Right kidney (tissue), 9 donors: ENCODE measurements around the gene DENND11.
A peak's percentile ranks its signal among the peaks of the same experiment; 100 is the strongest.

Experiments used
- DNase-seq: peaks from one replicate; pipeline ENCODE4 v3.0.0-alpha.2; 2016
- long read RNA-seq, 8 donors: transcript quantifications; one replicate each; lab custom pipeline, GENCODE V29; 2026

Gene DENND11
- long read RNA-seq, donor 1, full-length matches to known transcripts: 6 of 12 reads
- long read RNA-seq, donor 1, partial matches to known transcripts: 6 of 12 reads
- long read RNA-seq, donor 1, other reads (novel, unspliced or antisense): 0 of 12 reads
- long read RNA-seq, donor 2, full-length matches to known transcripts: 1 of 1 reads
- long read RNA-seq, donor 2, partial matches to known transcripts: 0 of 1 reads
- long read RNA-seq, donor 2, other reads (novel, unspliced or antisense): 0 of 1 reads
- long read RNA-seq, donor 3, full-length matches to known transcripts: 2 of 2 reads
- long read RNA-seq, donor 3, partial matches to known transcripts: 0 of 2 reads
- long read RNA-seq, donor 3, other reads (novel, unspliced or antisense): 0 of 2 reads
- long read RNA-seq, donor 4, full-length matches to known transcripts: 6 of 6 reads
- long read RNA-seq, donor 4, partial matches to known transcripts: 0 of 6 reads
- long read RNA-seq, donor 4, other reads (novel, unspliced or antisense): 0 of 6 reads
- long read RNA-seq, donor 5, full-length matches to known transcripts: 1 of 1 reads
- long read RNA-seq, donor 5, partial matches to known transcripts: 0 of 1 reads
- long read RNA-seq, donor 5, other reads (novel, unspliced or antisense): 0 of 1 reads
- long read RNA-seq, donor 6, full-length matches to known transcripts: 5 of 10 reads
- long read RNA-seq, donor 6, partial matches to known transcripts: 5 of 10 reads
- long read RNA-seq, donor 6, other reads (novel, unspliced or antisense): 0 of 10 reads
- long read RNA-seq, donor 7, full-length matches to known transcripts: 5 of 5 reads
- long read RNA-seq, donor 7, partial matches to known transcripts: 0 of 5 reads
- long read RNA-seq, donor 7, other reads (novel, unspliced or antisense): 0 of 5 reads
- long read RNA-seq, donor 8, full-length matches to known transcripts: 4 of 4 reads
- long read RNA-seq, donor 8, partial matches to known transcripts: 0 of 4 reads
- long read RNA-seq, donor 8, other reads (novel, unspliced or antisense): 0 of 4 reads

GRCh38 chr7:141702047-141702567 lies at the start of gene DENND11:
DENND11 (minus strand) TSS chr7:141702166; CDS start chr7:141702153, 13 bp downstream.
- DNase-seq: peak; percentile 69

GRCh38 chr7:141748396-141748795 lies 46.4 kb upstream of the DENND11 start:
- no peak for DNase-seq

GRCh38 chr7:141744131-141744530 lies 42.2 kb upstream of the DENND11 start:
- DNase-seq: no peak

GRCh38 chr7:141742229-141742628 lies 40.3 kb upstream of the DENND11 start:
- no peak for DNase-seq

GRCh38 chr7:141739250-141739649 lies 37.3 kb upstream of the DENND11 start:
- DNase-seq: no peak

- DNase-seq: no peak
These were observed 36.6 kb upstream of the DENND11 start for GRCh38 chr7:141738592-141739013.

GRCh38 chr7:141737836-141738591 lies 36.0 kb upstream of the DENND11 start, which contains the start of gene SSBP1:
SSBP1 (plus strand) TSS chr7:141738358; CDS start chr7:141739167, 809 bp downstream.
- DNase-seq: peak; percentile 96

- no peak for DNase-seq
These were observed 35.3 kb upstream of the DENND11 start for GRCh38 chr7:141737118-141737835.

GRCh38 chr7:141731476-141732149 lies 29.6 kb upstream of the DENND11 start:
- no peak for DNase-seq

GRCh38 chr7:141729020-141729419 lies 27.1 kb upstream of the DENND11 start:
- no peak for DNase-seq

GRCh38 chr7:141722529-141722928 lies 20.6 kb upstream of the DENND11 start:
- DNase-seq: no peak

- DNase-seq: no peak
These were observed 15.5 kb upstream of the DENND11 start for GRCh38 chr7:141717450-141717849.

GRCh38 chr7:141715794-141716689 lies 14.1 kb upstream of the DENND11 start:
- no peak for DNase-seq

GRCh38 chr7:141715018-141715417 lies 13.1 kb upstream of the DENND11 start:
- no peak for DNase-seq

- no peak for DNase-seq
These were observed 12.6 kb upstream of the DENND11 start for GRCh38 chr7:141714571-141714970.

- no peak for DNase-seq
These were observed 11.9 kb upstream of the DENND11 start for GRCh38 chr7:141713890-141714289.

- no peak for DNase-seq
These were observed 10.8 kb upstream of the DENND11 start for GRCh38 chr7:141712603-141713255.

- no peak for DNase-seq
These were observed 8.3 kb upstream of the DENND11 start for GRCh38 chr7:141710301-141710700.

- no peak for DNase-seq
These were observed 7.8 kb upstream of the DENND11 start for GRCh38 chr7:141709749-141710148.
